K562 (cell line): ENCODE data around the gene GPR148.

Experiments used
- ATF2 ChIP-seq: sonication (generic); formaldehyde crosslinking; IDR thresholded peaks from 2 replicates; pipeline ENCODE4 v1.8.1; 2022; ENCODE audit warnings: missing genetic modification reagents
- CTCF ChIP-seq, 3 experiments: IDR thresholded peaks in 2 of 3; conservative IDR thresholded peaks in 1 of 3; 2 replicates each; pipeline ENCODE4 v1.5.1; 2011 to 2012; ENCODE audit warnings: low read length in 3 of 3, mild to moderate bottlenecking in 3 of 3, control low read depth in 2 of 3, improper control_type of control experiment in 1 of 3, inconsistent platforms in 1 of 3, low read depth in 1 of 3, mixed read lengths in 1 of 3, moderate library complexity in 1 of 3; ENCODE audit not compliant: insufficient read depth in 2 of 3
- E2F5 ChIP-seq: sonication (generic); formaldehyde crosslinking; IDR thresholded peaks from 2 replicates; pipeline ENCODE4 v1.8.0; 2022; ENCODE audit warnings: mild to moderate bottlenecking, missing genetic modification reagents
- FOS ChIP-seq: IDR thresholded peaks from 3 replicates; pipeline ENCODE4 v1.6.1; 2011; ENCODE audit not compliant: insufficient read length; ENCODE audit errors: extremely low read depth
- GABPB1 ChIP-seq: sonication (generic); formaldehyde crosslinking; IDR thresholded peaks from 2 replicates; pipeline ENCODE4 v1.8.0; 2022; ENCODE audit warnings: mild to moderate bottlenecking, missing genetic modification reagents
- POLR2AphosphoS5 ChIP-seq: IDR thresholded peaks from 2 replicates; pipeline ENCODE4 v1.6.1; 2011; ENCODE audit warnings: mild to moderate bottlenecking, low read depth, low read length, moderate library complexity; ENCODE audit not compliant: control insufficient read depth, insufficient read depth
- SP1 ChIP-seq: sonication (generic); formaldehyde crosslinking; IDR thresholded peaks from 2 replicates; pipeline ENCODE4 v1.8.1; 2022; ENCODE audit warnings: mild to moderate bottlenecking, missing genetic modification reagents
- TEAD2 ChIP-seq: fragments of 450-650 bp; IDR thresholded peaks from 2 replicates; pipeline ENCODE4 v1.6.1; 2016; ENCODE audit warnings: missing genetic modification characterization, control low read depth, missing compliant biosample characterization

- TF ChIP-seq SP1 (CRISPR knock-in tag) = no peak
- TF ChIP-seq POLR2AphosphoS5 = no peak
- no peak for TF ChIP-seq FOS
- no peak for TF ChIP-seq CTCF (IDR thresholded peaks at IDR 0.05 in 2 of 3, conservative IDR thresholded peaks at IDR 0.05 in 1 of 3; ENCODE audit: insufficient read depth in 2 of 3, low read depth in 1 of 3, low read length in 3 of 3)
- no peak for TF ChIP-seq GABPB1 (CRISPR knock-in tag)
- TF ChIP-seq TEAD2 (tag) = no peak
- TF ChIP-seq E2F5 (CRISPR knock-in tag) = no peak
- no peak for TF ChIP-seq ATF2
These were observed 20.8 kb downstream of the GPR148 start for GRCh38 chr2:130749641-130750040.
